ENCODE measurements around the gene CAMK2A. TPM values are rescaled to one million over a fixed set of nuclear protein-coding genes. Genes with fewer than 3 reads are reported as not detected.

Gene CAMK2A
- polyA plus RNA-seq, 2 of the 4 experiments (the other 2 are of a cell fraction), result 0.09 to 0.93 TPM

DNA sequence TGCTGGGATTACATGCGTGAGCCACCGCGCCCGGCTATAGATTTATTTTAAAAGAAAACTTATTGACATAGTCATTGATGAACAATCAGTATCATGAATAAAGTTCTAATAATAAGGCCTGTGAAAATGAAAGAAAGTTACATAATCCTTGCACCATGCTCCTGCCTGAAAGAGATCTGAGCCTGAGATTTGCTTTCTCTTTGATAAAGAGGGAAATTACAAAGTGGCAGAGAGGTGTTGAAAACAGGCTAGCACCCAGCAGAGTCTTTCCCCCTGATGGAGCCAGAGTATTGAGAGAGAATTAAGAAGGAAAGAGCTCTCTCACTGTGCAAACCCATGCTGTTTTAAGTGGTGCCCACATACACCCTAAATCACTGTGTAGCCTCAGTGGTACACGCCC is 62.5 kb downstream of the CAMK2A start:
- 83% methylated on average over 5 of the region's 5 CpGs for WGBS (ENCODE audit: missing lambda C conversion rate)
- ChIA-PET POLR2A (no interaction called here), CTCF (interaction anchor here (0.8 to 11.7 kb wide), 4 partner anchors 10 to 123 kb away, joined by 3 to 105 read pairs (median 13); partner anchors contain the start of gene ARSI)
- Histone ChIP-seq H3K9me3 (no peaks in the 10 kb centered on the region), H3K27ac (peak overlapping the region in 1 of 2 experiments; percentile 30; a peak in 1 of 6 replicates), H3K4me1 (peaks cover 7% of the 10 kb centered on the region; the same call in 1 of the 3 replicates), H3K4me2 (0 out of 3 replicates have a peak overlapping the region, but pooled peaks have one; percentile 14), H3K4me3 (no peak overlapping the region)
- no peak for DNase-seq (ENCODE audit: low read depth in 1 of 2, low spot score in 1 of 2)
- TF ChIP-seq PHF8 (IDR thresholded peaks at IDR 0.05; ENCODE audit: borderline replicate concordance, low read depth) (no peak), CEBPB (IDR thresholded peaks at IDR 0.05) (no peak), RAD21 (conservative IDR thresholded peaks at IDR 0.05 in 1 of 2, IDR thresholded peaks at IDR 0.05 in 1 of 2) (peak in 1 of 2 experiments; percentile 2; a peak in 1 of 5 replicates), JUN (IDR thresholded peaks at IDR 0.05) (no peak)
- no peak for FAIRE-seq
- ATAC-seq, result peak in 1 of 2 experiments; percentile 17; a peak in 2 of 6 replicates

DNA sequence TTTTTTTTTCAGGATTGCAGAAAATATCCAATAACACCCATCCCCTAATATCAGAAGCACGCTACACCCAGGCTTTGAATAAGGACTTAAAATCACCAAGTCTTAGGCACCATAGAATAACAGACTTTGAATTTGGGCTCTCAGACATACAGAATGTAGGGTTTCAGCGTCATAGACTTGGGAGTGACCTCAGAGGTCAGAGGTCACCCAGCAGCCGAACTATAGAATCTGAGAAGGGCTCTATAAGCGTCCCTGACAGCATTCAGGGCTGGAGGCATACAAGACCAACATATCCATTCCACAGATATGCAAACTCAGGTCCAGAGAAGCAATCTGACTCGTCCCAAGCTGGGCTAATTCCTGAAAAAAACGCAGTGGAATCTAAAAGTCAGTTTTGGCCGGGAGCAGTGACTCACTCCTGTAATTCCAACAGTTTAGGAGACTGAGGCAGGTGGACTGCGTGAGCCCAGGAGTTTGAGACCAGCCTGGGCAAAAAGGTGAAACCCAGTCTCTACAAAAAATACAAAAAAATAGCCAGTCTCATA is 65.0 kb downstream of the CAMK2A start:
- Histone ChIP-seq H3K4me2 (no peak overlapping the region), H3K27ac (no peak overlapping the region), H3K4me1 (peaks cover 7% of the 10 kb centered on the region; the same call in 1 of the 3 replicates), H3K4me3 (no peak overlapping the region), H3K9me3 (no peaks in the 10 kb centered on the region)
- ATAC-seq (no peak), FAIRE-seq (no peak), DNase-seq (ENCODE audit: low read depth in 1 of 2, low spot score in 1 of 2) (no peak)
- POLR2A ChIA-PET, result no interaction called here
- CTCF ChIA-PET, result interaction anchor here (1.4 to 2.0 kb wide), 3 partner anchors 94 to 387 kb away, joined by 3 to 4 read pairs (median 3); no protein-coding TSS in a partner anchor
- WGBS (ENCODE audit: missing lambda C conversion rate), result 66% methylated on average over 8 of the region's 8 CpGs
- TF ChIP-seq PHF8 (IDR thresholded peaks at IDR 0.05; ENCODE audit: borderline replicate concordance, low read depth) (no peak), GATA3 (IDR thresholded peaks at IDR 0.05; ENCODE audit: borderline replicate concordance) (no peak), EHF (CRISPR knock-in tag; IDR thresholded peaks at IDR 0.05) (no peak), HOXA7 (CRISPR knock-in tag; IDR thresholded peaks at IDR 0.05) (no peak), RNF2 (IDR thresholded peaks at IDR 0.05; ENCODE audit: borderline replicate concordance, low read depth) (no peak), TP53 (CRISPR knock-in tag; IDR thresholded peaks at IDR 0.05) (no peak), SMC3 (IDR thresholded peaks at IDR 0.05) (no peak)
- TF ChIP-seq, protein P1, sequence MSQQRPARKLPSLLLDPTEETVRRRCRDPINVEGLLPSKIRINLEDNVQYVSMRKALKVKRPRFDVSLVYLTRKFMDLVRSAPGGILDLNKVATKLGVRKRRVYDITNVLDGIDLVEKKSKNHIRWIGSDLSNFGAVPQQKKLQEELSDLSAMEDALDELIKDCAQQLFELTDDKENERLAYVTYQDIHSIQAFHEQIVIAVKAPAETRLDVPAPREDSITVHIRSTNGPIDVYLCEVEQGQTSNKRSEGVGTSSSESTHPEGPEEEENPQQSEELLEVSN (IDR thresholded peaks at IDR 0.05; ENCODE audit: borderline replicate concordance, low read depth), result no peak
- TF ChIP-seq, protein P2, sequence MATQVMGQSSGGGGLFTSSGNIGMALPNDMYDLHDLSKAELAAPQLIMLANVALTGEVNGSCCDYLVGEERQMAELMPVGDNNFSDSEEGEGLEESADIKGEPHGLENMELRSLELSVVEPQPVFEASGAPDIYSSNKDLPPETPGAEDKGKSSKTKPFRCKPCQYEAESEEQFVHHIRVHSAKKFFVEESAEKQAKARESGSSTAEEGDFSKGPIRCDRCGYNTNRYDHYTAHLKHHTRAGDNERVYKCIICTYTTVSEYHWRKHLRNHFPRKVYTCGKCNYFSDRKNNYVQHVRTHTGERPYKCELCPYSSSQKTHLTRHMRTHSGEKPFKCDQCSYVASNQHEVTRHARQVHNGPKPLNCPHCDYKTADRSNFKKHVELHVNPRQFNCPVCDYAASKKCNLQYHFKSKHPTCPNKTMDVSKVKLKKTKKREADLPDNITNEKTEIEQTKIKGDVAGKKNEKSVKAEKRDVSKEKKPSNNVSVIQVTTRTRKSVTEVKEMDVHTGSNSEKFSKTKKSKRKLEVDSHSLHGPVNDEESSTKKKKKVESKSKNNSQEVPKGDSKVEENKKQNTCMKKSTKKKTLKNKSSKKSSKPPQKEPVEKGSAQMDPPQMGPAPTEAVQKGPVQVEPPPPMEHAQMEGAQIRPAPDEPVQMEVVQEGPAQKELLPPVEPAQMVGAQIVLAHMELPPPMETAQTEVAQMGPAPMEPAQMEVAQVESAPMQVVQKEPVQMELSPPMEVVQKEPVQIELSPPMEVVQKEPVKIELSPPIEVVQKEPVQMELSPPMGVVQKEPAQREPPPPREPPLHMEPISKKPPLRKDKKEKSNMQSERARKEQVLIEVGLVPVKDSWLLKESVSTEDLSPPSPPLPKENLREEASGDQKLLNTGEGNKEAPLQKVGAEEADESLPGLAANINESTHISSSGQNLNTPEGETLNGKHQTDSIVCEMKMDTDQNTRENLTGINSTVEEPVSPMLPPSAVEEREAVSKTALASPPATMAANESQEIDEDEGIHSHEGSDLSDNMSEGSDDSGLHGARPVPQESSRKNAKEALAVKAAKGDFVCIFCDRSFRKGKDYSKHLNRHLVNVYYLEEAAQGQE (IDR thresholded peaks at IDR 0.05), result no peak

DNA sequence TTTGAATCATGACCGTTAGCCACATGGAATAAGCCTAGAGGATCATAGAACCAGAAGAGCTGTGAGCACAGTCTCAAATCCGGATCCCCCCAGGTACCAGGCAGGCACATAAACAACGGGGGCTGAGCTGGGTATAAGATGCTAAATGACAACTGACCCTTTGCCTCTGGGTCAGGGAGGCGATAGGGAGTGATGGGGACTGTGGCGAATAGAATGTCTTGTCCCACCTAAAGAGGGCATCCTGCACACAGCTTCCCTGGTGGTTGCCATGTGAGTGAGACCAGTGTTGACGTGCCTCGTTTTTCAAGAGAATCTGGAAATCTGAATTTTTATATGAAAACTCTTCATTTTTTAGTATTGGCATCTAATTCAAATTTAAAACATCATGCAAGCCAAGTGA is 66.1 kb downstream of the CAMK2A start:
- ChIA-PET POLR2A (no interaction called here), CTCF (interaction anchor here (0.7 to 2.2 kb wide), 4 partner anchors 9 to 386 kb away, joined by 3 to 7 read pairs (median 4); no protein-coding TSS in a partner anchor)
- WGBS (ENCODE audit: missing lambda C conversion rate), result 80% methylated on average over 7 of the region's 7 CpGs

DNA sequence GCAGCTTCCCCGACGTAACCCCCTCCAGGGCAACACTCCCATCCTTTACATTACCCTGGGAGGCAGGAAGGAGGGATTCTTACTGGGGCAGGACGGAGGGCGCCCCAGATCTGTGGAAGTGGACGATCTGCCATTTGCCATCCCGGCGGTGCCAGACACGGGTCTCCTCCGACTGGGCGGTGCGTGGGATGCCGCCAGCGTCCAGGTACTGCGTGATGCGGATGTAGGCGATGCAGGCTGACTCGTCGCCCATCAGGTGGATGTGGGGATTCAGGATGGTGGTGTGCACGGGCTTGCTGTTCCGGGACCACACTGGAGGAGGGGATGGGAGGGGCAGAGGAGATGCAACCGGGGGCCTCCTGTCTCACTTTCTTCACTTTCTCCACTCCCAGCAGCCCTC is 66.7 kb downstream of the CAMK2A start:
- no peak for FAIRE-seq
- no peak overlapping the region for H3K4me3 ChIP-seq
- ATAC-seq, result no peak
- H3K4me1 ChIP-seq, result peaks cover 7% of the 10 kb centered on the region; the same call in 1 of the 3 replicates
- H3K27ac ChIP-seq, result no peak overlapping the region
- ChIA-PET CTCF (interaction anchor here (1.0 to 2.2 kb wide), 5 partner anchors 8 to 386 kb away, joined by 3 to 7 read pairs (median 3); no protein-coding TSS in a partner anchor), POLR2A (no interaction called here)
- no peak overlapping the region for H3K4me2 ChIP-seq
- no peaks in the 10 kb centered on the region for H3K9me3 ChIP-seq
- DNase-seq (ENCODE audit: low read depth in 1 of 2, low spot score in 1 of 2), result no peak
- 82% methylated on average over 21 of the region's 21 CpGs for WGBS (ENCODE audit: missing lambda C conversion rate)
- TF ChIP-seq SMC3 (IDR thresholded peaks at IDR 0.05) (no peak), KDM5A (IDR thresholded peaks at IDR 0.05) (no peak), RCOR1 (IDR thresholded peaks at IDR 0.05; ENCODE audit: low read depth, low read length) (no peak), SREBF2 (IDR thresholded peaks at IDR 0.05) (no peak), GATA3 (IDR thresholded peaks at IDR 0.05; ENCODE audit: borderline replicate concordance) (no peak), HOXB13 (CRISPR knock-in tag; IDR thresholded peaks at IDR 0.05; ENCODE audit: low read depth) (no peak), HOXA7 (CRISPR knock-in tag; IDR thresholded peaks at IDR 0.05) (no peak), ZNF302 (CRISPR knock-in tag; IDR thresholded peaks at IDR 0.05) (no peak), CHD2 (IDR thresholded peaks at IDR 0.05; ENCODE audit: low read length, partially characterized antibody) (no peak)
- TF ChIP-seq, protein P3, sequence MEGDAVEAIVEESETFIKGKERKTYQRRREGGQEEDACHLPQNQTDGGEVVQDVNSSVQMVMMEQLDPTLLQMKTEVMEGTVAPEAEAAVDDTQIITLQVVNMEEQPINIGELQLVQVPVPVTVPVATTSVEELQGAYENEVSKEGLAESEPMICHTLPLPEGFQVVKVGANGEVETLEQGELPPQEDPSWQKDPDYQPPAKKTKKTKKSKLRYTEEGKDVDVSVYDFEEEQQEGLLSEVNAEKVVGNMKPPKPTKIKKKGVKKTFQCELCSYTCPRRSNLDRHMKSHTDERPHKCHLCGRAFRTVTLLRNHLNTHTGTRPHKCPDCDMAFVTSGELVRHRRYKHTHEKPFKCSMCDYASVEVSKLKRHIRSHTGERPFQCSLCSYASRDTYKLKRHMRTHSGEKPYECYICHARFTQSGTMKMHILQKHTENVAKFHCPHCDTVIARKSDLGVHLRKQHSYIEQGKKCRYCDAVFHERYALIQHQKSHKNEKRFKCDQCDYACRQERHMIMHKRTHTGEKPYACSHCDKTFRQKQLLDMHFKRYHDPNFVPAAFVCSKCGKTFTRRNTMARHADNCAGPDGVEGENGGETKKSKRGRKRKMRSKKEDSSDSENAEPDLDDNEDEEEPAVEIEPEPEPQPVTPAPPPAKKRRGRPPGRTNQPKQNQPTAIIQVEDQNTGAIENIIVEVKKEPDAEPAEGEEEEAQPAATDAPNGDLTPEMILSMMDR (IDR thresholded peaks at IDR 0.05), result no peak
- TF ChIP-seq, protein P4, sequence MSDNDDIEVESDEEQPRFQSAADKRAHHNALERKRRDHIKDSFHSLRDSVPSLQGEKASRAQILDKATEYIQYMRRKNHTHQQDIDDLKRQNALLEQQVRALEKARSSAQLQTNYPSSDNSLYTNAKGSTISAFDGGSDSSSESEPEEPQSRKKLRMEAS (IDR thresholded peaks at IDR 0.05), result no peak

More for the DNA sequence above, 66.1 kb downstream of the CAMK2A start:
- TF ChIP-seq ZFP36 (IDR thresholded peaks at IDR 0.05; ENCODE audit: borderline replicate concordance, partially characterized antibody), result peak; percentile 20
- TF ChIP-seq GATA3 (IDR thresholded peaks at IDR 0.05; ENCODE audit: borderline replicate concordance), result no peak
- Histone ChIP-seq H3K4me1 (peaks cover 7% of the 10 kb centered on the region; the same call in 1 of the 3 replicates), H3K9me3 (no peaks in the 10 kb centered on the region), H3K4me2 (no peak overlapping the region), H3K27ac (no peak overlapping the region), H3K4me3 (no peak overlapping the region)
- no peak for FAIRE-seq
- no peak for ATAC-seq
- no peak for DNase-seq (ENCODE audit: low read depth in 1 of 2, low spot score in 1 of 2)

Measured in A549 (cell line).